ENCODE measurements around the gene DPYSL5. TPM values are rescaled to one million over a fixed set of nuclear protein-coding genes. Genes with fewer than 3 reads are reported as not detected.

The DPYSL5 gene
- total and polyA plus RNA-seq, 4 donors = not detected

DNA sequence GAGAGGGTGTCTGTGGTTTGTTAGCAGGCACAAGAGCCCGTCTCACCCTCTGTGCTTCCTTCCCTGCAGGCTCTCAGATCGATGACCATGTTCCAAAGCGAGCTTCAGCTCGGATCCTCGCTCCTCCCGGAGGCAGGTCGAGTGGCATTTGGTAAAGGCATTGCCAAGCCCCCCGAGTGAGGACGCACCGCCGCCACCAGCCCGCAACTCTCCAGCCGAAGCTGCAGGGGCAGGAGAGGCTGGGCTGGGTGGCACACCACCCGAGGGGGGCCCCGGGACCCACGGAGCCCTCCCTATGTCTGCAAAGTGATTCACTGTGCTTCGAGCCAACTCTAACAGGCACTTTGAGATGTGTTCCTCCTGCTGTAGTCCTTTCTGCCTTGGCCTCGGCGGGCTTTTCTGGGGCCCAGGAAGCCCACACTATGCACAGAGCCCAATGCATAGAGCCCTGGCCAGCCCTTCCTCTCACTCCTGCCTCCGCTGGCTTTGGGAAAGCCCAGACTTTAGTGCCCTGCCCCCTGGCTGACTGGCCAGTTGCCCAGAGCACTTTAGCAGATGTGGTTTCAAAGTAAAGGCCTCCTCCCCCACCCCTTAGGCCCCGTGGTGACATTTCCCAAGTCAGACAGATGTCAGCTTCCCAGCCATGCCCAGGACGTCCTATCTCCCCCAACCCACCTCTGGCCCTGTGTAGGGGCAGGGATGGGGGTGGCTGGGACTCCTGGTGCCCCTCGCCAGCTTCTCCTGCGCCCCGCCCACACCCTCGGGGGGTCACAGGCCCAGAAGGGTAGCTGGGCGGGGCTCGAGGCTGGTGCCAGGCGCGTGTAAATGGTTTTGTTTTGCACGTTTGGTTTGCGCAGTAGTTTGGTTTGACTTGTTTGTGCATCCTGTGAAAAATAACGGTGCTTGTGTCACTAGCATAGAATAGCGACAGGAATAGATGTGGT lies 99.2 kb downstream of the DPYSL5 start:
- no peak for ATAC-seq (ENCODE audit: low FRiP score)
- no peaks in the 10 kb centered on the region for H3K27me3 ChIP-seq (ENCODE audit: control insufficient read depth in 1 of 2, insufficient read depth in 2 of 2, low read length in 1 of 2)

DNA sequence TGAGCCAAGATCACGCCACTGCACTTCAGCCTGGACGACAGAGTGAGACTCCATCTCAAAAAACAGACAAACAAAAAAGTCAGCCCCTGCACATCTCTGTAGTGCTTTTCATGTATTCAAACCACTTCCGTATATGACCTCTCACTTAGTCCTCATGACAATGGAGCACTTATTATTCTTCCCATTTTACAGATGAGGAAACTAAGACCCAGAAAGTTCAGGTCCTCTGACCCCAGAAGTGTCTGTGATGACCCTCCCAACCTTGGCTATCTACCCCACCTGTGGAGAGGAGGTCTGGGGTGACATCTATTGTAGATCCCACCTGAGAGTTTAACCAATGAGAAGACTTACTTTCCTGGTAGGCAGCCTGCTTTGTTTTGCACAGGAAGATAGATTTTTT lies 100.9 kb downstream of the DPYSL5 start:
- Histone ChIP-seq H3K36me3 (ENCODE audit: control insufficient read depth in 1 of 2, insufficient read depth in 2 of 2, low read length in 1 of 2) (no peaks in the 10 kb centered on the region), H3K4me1 (ENCODE audit: control insufficient read depth in 1 of 2, insufficient read depth in 2 of 2, low read length in 2 of 2) (no peaks in the 10 kb centered on the region), H3K4me3 (ENCODE audit: low read length in 2 of 2) (no peak overlapping the region), H3K27me3 (ENCODE audit: control insufficient read depth in 1 of 2, insufficient read depth in 2 of 2, low read length in 1 of 2) (no peaks in the 10 kb centered on the region), H3K9me3 (ENCODE audit: control insufficient read depth, low read length) (no peaks in the 10 kb centered on the region), H3K27ac (ENCODE audit: low read depth in 1 of 2, low read length in 2 of 2) (no peak overlapping the region)
- ATAC-seq (ENCODE audit: low FRiP score) = no peak
- no peak for DNase-seq
- 86 to 91% methylated on average over 3 of the region's 3 CpGs for WGBS, 2 donors
- intact Hi-C loops (cut with DNase I) = no loop called here

More for the DNA sequence above, 99.2 kb downstream of the DPYSL5 start:
- peak in 1 of 2 donors; percentile 74 for DNase-seq
- intact Hi-C loops (cut with DNase I) = no loop called here
- no peak overlapping the region for H3K4me3 ChIP-seq (ENCODE audit: low read length in 2 of 2)
- H3K36me3 ChIP-seq (ENCODE audit: control insufficient read depth in 1 of 2, insufficient read depth in 2 of 2, low read length in 1 of 2) = no peaks in the 10 kb centered on the region
- WGBS, 2 donors = 51 to 58% methylated on average over 34 of the region's 34 CpGs
- no peak overlapping the region for H3K27ac ChIP-seq (ENCODE audit: low read depth in 1 of 2, low read length in 2 of 2)
- H3K4me1 ChIP-seq (ENCODE audit: control insufficient read depth in 1 of 2, insufficient read depth in 2 of 2, low read length in 2 of 2) = no peaks in the 10 kb centered on the region
- H3K9me3 ChIP-seq (ENCODE audit: control insufficient read depth, low read length) = no peaks in the 10 kb centered on the region

GRCh38 chr2:26950246-26950645 lies 102.3 kb downstream of the DPYSL5 start:
- Histone ChIP-seq H3K4me3 (ENCODE audit: low read length in 2 of 2) (no peak overlapping the region), H3K27ac (ENCODE audit: low read depth in 1 of 2, low read length in 2 of 2) (no peak overlapping the region), H3K27me3 (ENCODE audit: control insufficient read depth in 1 of 2, insufficient read depth in 2 of 2, low read length in 1 of 2) (no peaks in the 10 kb centered on the region), H3K36me3 (ENCODE audit: control insufficient read depth in 1 of 2, insufficient read depth in 2 of 2, low read length in 1 of 2) (no peaks in the 10 kb centered on the region), H3K4me1 (ENCODE audit: control insufficient read depth in 1 of 2, insufficient read depth in 2 of 2, low read length in 2 of 2) (no peaks in the 10 kb centered on the region), H3K9me3 (ENCODE audit: control insufficient read depth, low read length) (no peaks in the 10 kb centered on the region)
- 62 to 70% methylated on average over 5 of the region's 5 CpGs for WGBS, 2 donors
- DNase-seq = no peak
- ATAC-seq (ENCODE audit: low FRiP score) = no peak
- intact Hi-C loops (cut with DNase I) = no loop called here

- ATAC-seq (ENCODE audit: low FRiP score) (no peak), DNase-seq (no peak)
- intact Hi-C loops (cut with DNase I) = no loop called here
- Histone ChIP-seq H3K36me3 (ENCODE audit: control insufficient read depth in 1 of 2, insufficient read depth in 2 of 2, low read length in 1 of 2) (no peaks in the 10 kb centered on the region), H3K4me1 (ENCODE audit: control insufficient read depth in 1 of 2, insufficient read depth in 2 of 2, low read length in 2 of 2) (no peaks in the 10 kb centered on the region), H3K4me3 (ENCODE audit: low read length in 2 of 2) (no peak overlapping the region), H3K27ac (ENCODE audit: low read depth in 1 of 2, low read length in 2 of 2) (no peak overlapping the region), H3K9me3 (ENCODE audit: control insufficient read depth, low read length) (no peaks in the 10 kb centered on the region), H3K27me3 (ENCODE audit: control insufficient read depth in 1 of 2, insufficient read depth in 2 of 2, low read length in 1 of 2) (no peaks in the 10 kb centered on the region)
- WGBS, 2 donors = 23 to 31% methylated on average over 3 of the region's 3 CpGs
Observed at GRCh38 chr2:26951236-26951635, 103.3 kb downstream of the DPYSL5 start.

GRCh38 chr2:26952374-26952773 lies 104.4 kb downstream of the DPYSL5 start:
- ATAC-seq (ENCODE audit: low FRiP score) (no peak), DNase-seq (no peak)
- intact Hi-C loops (cut with DNase I) = no loop called here
- no peaks in the 10 kb centered on the region for H3K27me3 ChIP-seq (ENCODE audit: control insufficient read depth in 1 of 2, insufficient read depth in 2 of 2, low read length in 1 of 2)
- no peak overlapping the region for H3K27ac ChIP-seq (ENCODE audit: low read depth in 1 of 2, low read length in 2 of 2)
- no peak overlapping the region for H3K4me3 ChIP-seq (ENCODE audit: low read length in 2 of 2)
- WGBS, 2 donors = 64 to 69% methylated on average over 4 of the region's 4 CpGs
- no peaks in the 10 kb centered on the region for H3K4me1 ChIP-seq (ENCODE audit: control insufficient read depth in 1 of 2, insufficient read depth in 2 of 2, low read length in 2 of 2)
- H3K36me3 ChIP-seq (ENCODE audit: control insufficient read depth in 1 of 2, insufficient read depth in 2 of 2, low read length in 1 of 2) = no peaks in the 10 kb centered on the region
- no peaks in the 10 kb centered on the region for H3K9me3 ChIP-seq (ENCODE audit: control insufficient read depth, low read length)

DNA sequence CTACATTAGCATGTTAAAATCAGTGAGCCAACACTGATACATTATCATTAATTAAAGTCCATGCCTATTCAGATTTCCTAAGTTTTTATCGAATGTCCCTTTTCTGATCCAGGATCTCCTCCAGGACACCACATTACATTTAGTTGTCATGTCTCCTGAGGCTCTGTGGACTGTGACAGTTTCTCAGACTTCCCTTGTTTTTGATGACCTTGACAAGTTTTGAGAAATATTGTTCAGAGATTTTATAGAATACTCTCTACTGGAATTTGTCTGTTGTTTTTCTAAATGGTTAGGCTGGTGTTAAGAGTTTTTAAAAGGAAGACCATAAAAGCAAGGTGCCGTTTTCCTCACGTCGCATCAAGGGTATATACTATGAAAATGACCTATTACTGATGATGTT lies 106.2 kb downstream of the DPYSL5 start:
- no peaks in the 10 kb centered on the region for H3K9me3 ChIP-seq (ENCODE audit: control insufficient read depth, low read length)
- no peaks in the 10 kb centered on the region for H3K4me1 ChIP-seq (ENCODE audit: control insufficient read depth in 1 of 2, insufficient read depth in 2 of 2, low read length in 2 of 2)
- no peak for ATAC-seq (ENCODE audit: low FRiP score)
- intact Hi-C loops (cut with DNase I) = no loop called here
- no peaks in the 10 kb centered on the region for H3K36me3 ChIP-seq (ENCODE audit: control insufficient read depth in 1 of 2, insufficient read depth in 2 of 2, low read length in 1 of 2)
- WGBS, 2 donors = 89 to 91% methylated on average over 4 of the region's 4 CpGs
- DNase-seq = no peak
- no peaks in the 10 kb centered on the region for H3K27me3 ChIP-seq (ENCODE audit: control insufficient read depth in 1 of 2, insufficient read depth in 2 of 2, low read length in 1 of 2)
- H3K27ac ChIP-seq (ENCODE audit: low read depth in 1 of 2, low read length in 2 of 2) = no peak overlapping the region
- H3K4me3 ChIP-seq (ENCODE audit: low read length in 2 of 2) = no peak overlapping the region

GRCh38 chr2:26957041-26957440 lies 109.1 kb downstream of the DPYSL5 start:
- H3K27ac ChIP-seq (ENCODE audit: low read depth in 1 of 2, low read length in 2 of 2) = no peak overlapping the region
- ATAC-seq (ENCODE audit: low FRiP score) = no peak
- no peak overlapping the region for H3K4me3 ChIP-seq (ENCODE audit: low read length in 2 of 2)
- no peaks in the 10 kb centered on the region for H3K36me3 ChIP-seq (ENCODE audit: control insufficient read depth in 1 of 2, insufficient read depth in 2 of 2, low read length in 1 of 2)
- intact Hi-C loops (cut with DNase I) = no loop called here
- H3K9me3 ChIP-seq (ENCODE audit: control insufficient read depth, low read length) = no peaks in the 10 kb centered on the region
- WGBS, 2 donors = 51 to 54% methylated on average over 3 of the region's 3 CpGs
- no peaks in the 10 kb centered on the region for H3K4me1 ChIP-seq (ENCODE audit: control insufficient read depth in 1 of 2, insufficient read depth in 2 of 2, low read length in 2 of 2)
- no peak for DNase-seq
- no peaks in the 10 kb centered on the region for H3K27me3 ChIP-seq (ENCODE audit: control insufficient read depth in 1 of 2, insufficient read depth in 2 of 2, low read length in 1 of 2)

DNA sequence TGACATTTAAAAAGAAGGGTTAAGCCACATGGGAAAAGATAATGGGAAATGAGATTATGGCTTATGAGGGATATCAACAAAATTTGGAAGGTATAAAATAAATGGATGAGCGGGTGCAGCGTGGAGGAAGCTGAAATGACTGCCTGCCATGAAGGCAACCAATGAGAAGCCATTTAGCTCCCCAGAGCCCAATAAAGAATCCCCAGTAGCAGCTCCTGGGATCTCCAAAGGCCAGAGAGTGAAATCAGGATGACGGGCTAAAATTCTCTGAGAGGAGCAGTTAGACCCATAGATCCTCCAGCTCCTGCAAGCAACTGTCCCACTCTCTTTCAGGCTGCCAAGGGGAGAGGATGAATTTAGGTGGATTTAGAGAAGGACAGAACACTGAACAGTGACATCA lies 109.6 kb downstream of the DPYSL5 start:
- DNase-seq = no peak
- Histone ChIP-seq H3K9me3 (ENCODE audit: control insufficient read depth, low read length) (no peaks in the 10 kb centered on the region), H3K27me3 (ENCODE audit: control insufficient read depth in 1 of 2, insufficient read depth in 2 of 2, low read length in 1 of 2) (no peaks in the 10 kb centered on the region), H3K4me3 (ENCODE audit: low read length in 2 of 2) (no peak overlapping the region), H3K36me3 (ENCODE audit: control insufficient read depth in 1 of 2, insufficient read depth in 2 of 2, low read length in 1 of 2) (no peaks in the 10 kb centered on the region), H3K27ac (ENCODE audit: low read depth in 1 of 2, low read length in 2 of 2) (no peak overlapping the region), H3K4me1 (ENCODE audit: control insufficient read depth in 1 of 2, insufficient read depth in 2 of 2, low read length in 2 of 2) (no peaks in the 10 kb centered on the region)
- intact Hi-C loops (cut with DNase I) = no loop called here
- no peak for ATAC-seq (ENCODE audit: low FRiP score)
- WGBS, 2 donors = 30 to 41% methylated on average over 3 of the region's 3 CpGs

- DNase-seq = no peak
- no peaks in the 10 kb centered on the region for H3K4me1 ChIP-seq (ENCODE audit: control insufficient read depth in 1 of 2, insufficient read depth in 2 of 2, low read length in 2 of 2)
- H3K36me3 ChIP-seq (ENCODE audit: control insufficient read depth in 1 of 2, insufficient read depth in 2 of 2, low read length in 1 of 2) = no peaks in the 10 kb centered on the region
- H3K27me3 ChIP-seq (ENCODE audit: control insufficient read depth in 1 of 2, insufficient read depth in 2 of 2, low read length in 1 of 2) = no peaks in the 10 kb centered on the region
- no peak overlapping the region for H3K27ac ChIP-seq (ENCODE audit: low read depth in 1 of 2, low read length in 2 of 2)
- H3K4me3 ChIP-seq (ENCODE audit: low read length in 2 of 2) = no peak overlapping the region
- 86 to 91% methylated on average over 2 of the region's 2 CpGs for WGBS, 2 donors
- ATAC-seq (ENCODE audit: low FRiP score) = no peak
- intact Hi-C loops (cut with DNase I) = no loop called here
- H3K9me3 ChIP-seq (ENCODE audit: control insufficient read depth, low read length) = no peaks in the 10 kb centered on the region
Observed at GRCh38 chr2:26959331-26959730, 111.4 kb downstream of the DPYSL5 start.
